RKO (cell line): ENCODE measurements around the gene LEKR1.
"Not testable (repeated sequence)": the region's sequence is repeated elsewhere in the genome, so short reads cannot be mapped to it uniquely, and the experiment has no call there.

Source experiments
- DNase-seq: peaks from one replicate; pipeline ENCODE4 v3.0.0-alpha.2; 2016; ENCODE audit warnings: low spot score

The LEKR1 gene

GRCh38 chr3:156806698-156807097 lies 19.5 kb upstream of the LEKR1 start:
- DNase-seq = no peak

- no peak for DNase-seq
Observed at GRCh38 chr3:156808025-156808424, 18.1 kb upstream of the LEKR1 start.

GRCh38 chr3:156811089-156811862 lies 14.9 kb upstream of the LEKR1 start:
- DNase-seq = no peak

GRCh38 chr3:156812521-156813335 lies 13.4 kb upstream of the LEKR1 start:
- DNase-seq = no peak

GRCh38 chr3:156814295-156814694 lies 11.9 kb upstream of the LEKR1 start:
- DNase-seq = no peak

GRCh38 chr3:156816091-156816793 lies 9.9 kb upstream of the LEKR1 start:
- DNase-seq = no peak

GRCh38 chr3:156816794-156817645 lies 9.1 kb upstream of the LEKR1 start:
- peak; percentile 60 for DNase-seq

- no peak for DNase-seq
Observed at GRCh38 chr3:156817646-156818272, 8.4 kb upstream of the LEKR1 start.

- DNase-seq = no peak
Observed at GRCh38 chr3:156818273-156818651, 7.9 kb upstream of the LEKR1 start.

GRCh38 chr3:156818890-156819289 lies 7.3 kb upstream of the LEKR1 start:
- DNase-seq = peak; percentile 65

GRCh38 chr3:156819842-156820691 lies 6.1 kb upstream of the LEKR1 start:
- DNase-seq = no peak

GRCh38 chr3:156820692-156821080 lies 5.5 kb upstream of the LEKR1 start:
- no peak for DNase-seq

- DNase-seq = not testable (repeated sequence)
Observed at GRCh38 chr3:156822626-156823260, 3.4 kb upstream of the LEKR1 start.

GRCh38 chr3:156825795-156826143 lies 384 bp upstream of the LEKR1 start:
- no peak for DNase-seq

GRCh38 chr3:156826896-156827882 lies 1.0 kb downstream of the LEKR1 start:
- no peak for DNase-seq

- DNase-seq = no peak
Observed at GRCh38 chr3:156831006-156831405, 4.9 kb downstream of the LEKR1 start.

GRCh38 chr3:156834435-156834834 lies 8.3 kb downstream of the LEKR1 start:
- no peak for DNase-seq

GRCh38 chr3:156834962-156835535 lies 8.9 kb downstream of the LEKR1 start:
- no peak for DNase-seq
